Neural crest cell (in vitro differentiated cells): Measurements from ENCODE around the gene SNED1. TPM values are rescaled to one million over a fixed set of nuclear protein-coding genes. Genes with fewer than 3 reads are reported as not detected.

Experiments used
- DNase-seq: peaks from one replicate; pipeline ENCODE4 v3.0.0; 2021; ENCODE audit warnings: low read depth, mixed read lengths, low spot score
- H3K27ac Mint-ChIP-seq: one replicate; pipeline ENCODE4 v1.8.0; 2021; ENCODE audit warnings: mild to moderate bottlenecking, mixed read lengths; ENCODE audit not compliant: unreplicated experiment
- H3K27me3 Mint-ChIP-seq: 2 replicates; pipeline ENCODE4 v1.8.0; 2021; ENCODE audit warnings: low read depth, mild to moderate bottlenecking, mixed read lengths
- H3K36me3 Mint-ChIP-seq: 2 replicates; pipeline ENCODE4 v1.8.0; 2021; ENCODE audit warnings: low read depth, mild to moderate bottlenecking, mixed read lengths
- H3K4me1 Mint-ChIP-seq: 2 replicates; pipeline ENCODE4 v1.8.0; 2021; ENCODE audit warnings: mixed read lengths
- H3K4me3 Mint-ChIP-seq: one replicate; pipeline ENCODE4 v1.8.0; 2021; ENCODE audit warnings: mild to moderate bottlenecking, mixed read lengths
- H3K9me3 Mint-ChIP-seq: 2 replicates; pipeline ENCODE4 v1.8.0; 2021; ENCODE audit warnings: mixed read lengths
- total RNA-seq: library from RNA; stranded (reverse); gene quantifications from 2 replicates; pipeline ENCODE4 v1.2.1, GENCODE V29; 2021
- TF ChIP-seq, protein P1 (sequence below): fragments of 200-600 bp; sonication (generic); conservative IDR thresholded peaks from 2 replicates; pipeline ENCODE4 v1.5.0; 2021; ENCODE audit warnings: antibody characterized with exemption, mild to moderate bottlenecking

SNED1 gene
- total RNA-seq, 1 donor from 2014 or later: 0.30 TPM

DNA sequence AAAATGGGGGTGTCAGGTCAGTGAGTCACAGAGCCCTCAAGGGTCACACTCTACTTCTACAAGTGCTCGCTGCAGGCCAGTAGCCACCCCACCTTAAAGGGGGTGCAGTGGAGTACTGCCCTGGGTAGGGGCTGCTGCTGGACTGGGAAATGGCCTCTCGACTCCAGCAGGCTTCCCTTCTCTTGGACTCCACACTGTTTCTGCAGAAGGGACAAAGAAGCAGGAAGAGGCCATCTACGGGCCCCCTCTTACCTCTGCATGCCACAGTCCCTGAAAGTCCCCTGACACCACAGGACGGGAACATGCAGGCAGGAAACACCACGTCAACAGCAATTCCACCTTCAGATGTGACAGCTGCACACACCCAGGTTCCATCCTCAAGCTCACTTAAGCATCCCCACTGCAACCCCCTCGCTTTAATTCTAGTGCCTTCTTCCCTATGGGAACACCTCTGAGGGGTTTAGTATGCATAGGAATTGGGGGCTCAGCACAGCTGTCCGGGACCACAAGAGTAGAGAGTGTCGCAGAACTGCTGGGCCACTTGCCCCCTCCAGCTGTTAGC, 22.3 kb downstream of the SNED1 start:
- peaks cover 17% of the 10 kb centered on the region for H3K9me3 Mint-ChIP-seq
- TF ChIP-seq, protein P1, sequence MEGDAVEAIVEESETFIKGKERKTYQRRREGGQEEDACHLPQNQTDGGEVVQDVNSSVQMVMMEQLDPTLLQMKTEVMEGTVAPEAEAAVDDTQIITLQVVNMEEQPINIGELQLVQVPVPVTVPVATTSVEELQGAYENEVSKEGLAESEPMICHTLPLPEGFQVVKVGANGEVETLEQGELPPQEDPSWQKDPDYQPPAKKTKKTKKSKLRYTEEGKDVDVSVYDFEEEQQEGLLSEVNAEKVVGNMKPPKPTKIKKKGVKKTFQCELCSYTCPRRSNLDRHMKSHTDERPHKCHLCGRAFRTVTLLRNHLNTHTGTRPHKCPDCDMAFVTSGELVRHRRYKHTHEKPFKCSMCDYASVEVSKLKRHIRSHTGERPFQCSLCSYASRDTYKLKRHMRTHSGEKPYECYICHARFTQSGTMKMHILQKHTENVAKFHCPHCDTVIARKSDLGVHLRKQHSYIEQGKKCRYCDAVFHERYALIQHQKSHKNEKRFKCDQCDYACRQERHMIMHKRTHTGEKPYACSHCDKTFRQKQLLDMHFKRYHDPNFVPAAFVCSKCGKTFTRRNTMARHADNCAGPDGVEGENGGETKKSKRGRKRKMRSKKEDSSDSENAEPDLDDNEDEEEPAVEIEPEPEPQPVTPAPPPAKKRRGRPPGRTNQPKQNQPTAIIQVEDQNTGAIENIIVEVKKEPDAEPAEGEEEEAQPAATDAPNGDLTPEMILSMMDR: no peak
- H3K4me3 Mint-ChIP-seq: no peak overlapping the region
- no peak overlapping the region for H3K27ac Mint-ChIP-seq
- peaks cover 5% of the 10 kb centered on the region for H3K27me3 Mint-ChIP-seq
- no peaks in the 10 kb centered on the region for H3K4me1 Mint-ChIP-seq
- DNase-seq: no peak
- peaks cover 3% of the 10 kb centered on the region for H3K36me3 Mint-ChIP-seq

DNA sequence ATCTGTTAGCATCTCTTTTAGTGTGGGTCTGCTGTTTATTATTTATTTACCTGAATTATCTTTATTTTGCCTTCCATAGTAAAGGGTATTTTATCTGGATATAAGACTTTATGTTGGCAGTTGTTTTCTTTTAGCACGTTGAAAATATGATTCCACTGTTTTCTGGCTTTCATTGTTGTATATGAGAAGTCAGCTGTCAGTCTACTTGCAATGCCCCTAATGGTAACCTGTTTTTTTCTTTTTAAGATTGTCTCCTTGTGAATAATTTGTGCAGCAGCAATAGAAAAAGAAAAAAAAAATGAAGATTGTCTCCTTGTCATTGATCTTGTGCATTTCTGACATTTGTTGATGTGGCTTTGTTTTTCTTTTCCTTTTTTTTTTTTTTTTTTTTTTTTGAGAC, 27.2 kb downstream of the SNED1 start:
- peaks cover 10% of the 10 kb centered on the region for H3K27me3 Mint-ChIP-seq
- peaks cover 13% of the 10 kb centered on the region for H3K36me3 Mint-ChIP-seq
- no peaks in the 10 kb centered on the region for H3K4me1 Mint-ChIP-seq
- no peak for DNase-seq
- H3K9me3 Mint-ChIP-seq: peaks cover 26% of the 10 kb centered on the region
- H3K27ac Mint-ChIP-seq: no peak overlapping the region
- TF ChIP-seq, protein P1: no peak
- H3K4me3 Mint-ChIP-seq: no peak overlapping the region

DNA sequence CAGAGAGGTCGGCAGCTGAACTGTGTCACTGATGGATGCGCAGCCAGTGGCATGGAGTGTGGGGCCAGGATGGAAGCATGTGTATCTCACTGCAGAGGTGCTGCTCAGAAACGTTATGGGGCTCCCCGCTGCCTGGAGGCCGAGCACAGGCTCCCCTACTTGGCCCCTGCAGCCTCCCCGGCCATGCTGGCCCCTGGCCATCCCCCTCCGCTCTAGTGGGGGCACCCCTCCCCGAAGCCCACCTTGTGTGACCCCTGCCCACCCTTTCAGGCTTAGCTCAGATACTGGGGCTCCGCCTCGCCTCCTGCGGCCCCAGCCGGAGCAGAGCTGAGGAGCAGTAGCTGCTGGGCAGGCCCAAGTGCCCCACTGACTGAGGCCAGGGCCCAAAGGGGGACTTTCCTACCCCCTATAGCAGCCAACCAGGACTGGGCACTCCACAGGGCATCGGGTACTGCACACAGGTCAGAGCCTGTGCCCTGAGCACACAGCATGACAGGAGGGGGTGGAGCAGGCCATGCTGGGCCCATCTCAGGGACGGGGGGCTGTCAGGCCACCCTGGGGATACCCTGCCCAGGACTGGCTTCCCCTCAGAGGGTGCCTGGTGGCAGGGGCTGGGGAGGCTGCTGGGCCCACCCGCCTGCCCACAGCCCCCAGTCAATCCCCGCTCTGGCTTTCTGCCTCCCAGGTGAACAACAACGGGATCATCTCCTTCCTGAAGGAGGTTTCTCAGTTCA, 31.3 kb downstream of the SNED1 start:
- TF ChIP-seq, protein P1: no peak
- no peak overlapping the region for H3K4me3 Mint-ChIP-seq
- H3K36me3 Mint-ChIP-seq: peaks cover 13% of the 10 kb centered on the region
- no peaks in the 10 kb centered on the region for H3K4me1 Mint-ChIP-seq
- H3K27ac Mint-ChIP-seq: no peak overlapping the region
- H3K27me3 Mint-ChIP-seq: peaks cover 33% of the 10 kb centered on the region
- H3K9me3 Mint-ChIP-seq: peaks cover 15% of the 10 kb centered on the region
- DNase-seq: no peak

DNA sequence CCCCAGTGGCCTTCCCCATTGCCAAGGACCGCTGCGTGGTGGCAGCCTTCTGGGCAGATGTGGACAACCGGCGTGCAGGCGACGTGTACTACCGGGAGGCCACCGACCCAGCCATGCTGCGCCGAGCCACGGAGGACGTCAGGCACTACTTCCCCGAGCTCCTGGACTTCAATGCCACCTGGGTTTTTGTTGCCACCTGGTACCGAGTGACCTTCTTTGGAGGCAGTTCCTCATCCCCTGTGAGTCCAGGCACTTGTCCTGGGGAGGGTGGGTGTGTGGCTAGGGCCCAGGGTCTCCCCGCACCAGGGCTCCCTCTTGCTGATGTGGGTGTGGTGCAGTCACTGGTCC, 31.9 kb downstream of the SNED1 start:
- DNase-seq: no peak
- Mint-ChIP-seq H3K9me3 (peaks cover 12% of the 10 kb centered on the region), H3K36me3 (peaks cover 13% of the 10 kb centered on the region), H3K27ac (no peak overlapping the region), H3K4me3 (no peak overlapping the region), H3K4me1 (no peaks in the 10 kb centered on the region), H3K27me3 (peaks cover 38% of the 10 kb centered on the region)
- TF ChIP-seq, protein P1: no peak

DNA sequence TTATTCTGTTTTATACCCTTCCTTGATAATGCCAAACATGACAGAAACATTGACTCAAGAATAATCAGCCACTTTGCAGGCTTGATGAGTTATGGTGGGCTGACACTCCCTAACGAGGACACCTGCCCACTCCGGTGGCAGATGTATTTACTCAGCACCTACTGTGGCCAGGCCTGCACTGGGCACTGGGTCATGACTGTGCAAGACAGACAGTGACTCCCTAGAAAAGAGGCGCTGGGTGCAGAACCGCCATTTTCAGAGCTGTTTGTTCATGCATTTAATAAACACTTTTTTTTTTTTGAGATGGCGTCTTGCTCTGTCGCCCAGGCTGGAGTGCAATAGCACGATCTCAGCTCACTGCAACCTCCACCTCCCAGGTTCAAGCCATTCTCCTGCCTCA, 32.5 kb downstream of the SNED1 start:
- no peak overlapping the region for H3K4me3 Mint-ChIP-seq
- no peak overlapping the region for H3K27ac Mint-ChIP-seq
- no peak for DNase-seq

More for the DNA sequence above, 32.5 kb downstream of the SNED1 start:
- Mint-ChIP-seq H3K36me3 (peaks cover 10% of the 10 kb centered on the region), H3K27me3 (peaks cover 37% of the 10 kb centered on the region), H3K4me1 (no peaks in the 10 kb centered on the region), H3K9me3 (peaks cover 9% of the 10 kb centered on the region)
- TF ChIP-seq, protein P1: no peak
